Measurements from ENCODE around the gene TREH. TPM values are rescaled to one million over a fixed set of nuclear protein-coding genes. Genes with fewer than 3 reads are reported as not detected.

TREH gene
- total and polyA plus RNA-seq, 4 donors: 0.17 to 1.1 (median 0.19) TPM; not detected in 1

- Histone ChIP-seq H3K4me3 (no peak overlapping the region), H3K9ac (ENCODE audit: insufficient read depth in 1 of 2, low read length in 2 of 2) (no peak overlapping the region), H3K9me3 (ENCODE audit: control insufficient read depth in 4 of 4, insufficient read depth in 3 of 4, low read length in 3 of 4) (no peaks in the 10 kb centered on the region), H3K36me3 (ENCODE audit: control insufficient read depth in 4 of 4, insufficient read depth in 4 of 4, low read length in 4 of 4) (peaks cover 19 to 68% (median 48%) of the 10 kb centered on the region in 4 donors), H3K27ac (ENCODE audit: low read depth in 1 of 2, low read length in 1 of 2) (no peak overlapping the region), H3K27me3 (ENCODE audit: control insufficient read depth in 3 of 3, insufficient read depth in 3 of 3, low read length in 2 of 3) (no peaks in the 10 kb centered on the region), H3K4me1 (ENCODE audit: control insufficient read depth in 5 of 5, insufficient read depth in 5 of 5, low read length in 5 of 5) (no peaks in the 10 kb centered on the region)
- DNase-seq (no peak), ATAC-seq (ENCODE audit: insufficient read depth, low FRiP score) (no peak)
- no peak for TF ChIP-seq CTCF (IDR thresholded peaks at IDR 0.05; ENCODE audit: control extremely low read depth, extremely low read depth)
- 37 to 54% methylated on average over 4 of the region's 4 CpGs for WGBS, 2 donors
Observed at GRCh38 chr11:118652681-118653181, 26.7 kb downstream of the TREH start.

GRCh38 chr11:118651820-118652219 lies 27.6 kb downstream of the TREH start:
- H3K36me3 ChIP-seq (ENCODE audit: control insufficient read depth in 4 of 4, insufficient read depth in 4 of 4, low read length in 4 of 4): peaks cover 19 to 64% (median 48%) of the 10 kb centered on the region in 4 donors
- H3K4me1 ChIP-seq (ENCODE audit: control insufficient read depth in 5 of 5, insufficient read depth in 5 of 5, low read length in 5 of 5): no peaks in the 10 kb centered on the region
- DNase-seq: no peak
- no peak for ATAC-seq (ENCODE audit: insufficient read depth, low FRiP score)
- 83 to 88% methylated on average over 3 of the region's 3 CpGs for WGBS, 2 donors
- H3K4me3 ChIP-seq: no peak overlapping the region
- H3K27me3 ChIP-seq (ENCODE audit: control insufficient read depth in 3 of 3, insufficient read depth in 3 of 3, low read length in 2 of 3): no peaks in the 10 kb centered on the region
- no peak for TF ChIP-seq CTCF (IDR thresholded peaks at IDR 0.05; ENCODE audit: control extremely low read depth, extremely low read depth)
- H3K9me3 ChIP-seq (ENCODE audit: control insufficient read depth in 4 of 4, insufficient read depth in 3 of 4, low read length in 3 of 4): no peaks in the 10 kb centered on the region
- H3K27ac ChIP-seq (ENCODE audit: low read depth in 1 of 2, low read length in 1 of 2): no peak overlapping the region
- no peak overlapping the region for H3K9ac ChIP-seq (ENCODE audit: insufficient read depth in 1 of 2, low read length in 2 of 2)

- WGBS, 2 donors: 95 to 96% methylated on average over 8 of the region's 8 CpGs
- Histone ChIP-seq H3K4me1 (ENCODE audit: control insufficient read depth in 5 of 5, insufficient read depth in 5 of 5, low read length in 5 of 5) (no peaks in the 10 kb centered on the region), H3K9me3 (ENCODE audit: control insufficient read depth in 4 of 4, insufficient read depth in 3 of 4, low read length in 3 of 4) (no peaks in the 10 kb centered on the region), H3K9ac (ENCODE audit: insufficient read depth in 1 of 2, low read length in 2 of 2) (no peak overlapping the region), H3K36me3 (ENCODE audit: control insufficient read depth in 4 of 4, insufficient read depth in 4 of 4, low read length in 4 of 4) (peaks cover 19 to 62% (median 48%) of the 10 kb centered on the region in 4 donors), H3K4me3 (no peak overlapping the region), H3K27ac (ENCODE audit: low read depth in 1 of 2, low read length in 1 of 2) (no peak overlapping the region), H3K27me3 (ENCODE audit: control insufficient read depth in 3 of 3, insufficient read depth in 3 of 3, low read length in 2 of 3) (no peaks in the 10 kb centered on the region)
- ATAC-seq (ENCODE audit: insufficient read depth, low FRiP score) (no peak), DNase-seq (no peak)
- TF ChIP-seq CTCF (IDR thresholded peaks at IDR 0.05; ENCODE audit: control extremely low read depth, extremely low read depth): no peak
Observed at GRCh38 chr11:118650366-118650765, 29.1 kb downstream of the TREH start.

- H3K27me3 ChIP-seq (ENCODE audit: control insufficient read depth in 3 of 3, insufficient read depth in 3 of 3, low read length in 2 of 3): no peaks in the 10 kb centered on the region
- no peaks in the 10 kb centered on the region for H3K4me1 ChIP-seq (ENCODE audit: control insufficient read depth in 5 of 5, insufficient read depth in 5 of 5, low read length in 5 of 5)
- H3K4me3 ChIP-seq: no peak overlapping the region
- peaks cover 19 to 63% (median 49%) of the 10 kb centered on the region in 4 donors for H3K36me3 ChIP-seq (ENCODE audit: control insufficient read depth in 4 of 4, insufficient read depth in 4 of 4, low read length in 4 of 4)
- ATAC-seq (ENCODE audit: insufficient read depth, low FRiP score): no peak
- TF ChIP-seq CTCF (IDR thresholded peaks at IDR 0.05; ENCODE audit: control extremely low read depth, extremely low read depth): no peak
- no peaks in the 10 kb centered on the region for H3K9me3 ChIP-seq (ENCODE audit: control insufficient read depth in 4 of 4, insufficient read depth in 3 of 4, low read length in 3 of 4)
- DNase-seq: no peak
- H3K27ac ChIP-seq (ENCODE audit: low read depth in 1 of 2, low read length in 1 of 2): no peak overlapping the region
- no peak overlapping the region for H3K9ac ChIP-seq (ENCODE audit: insufficient read depth in 1 of 2, low read length in 2 of 2)
- 92 to 93% methylated on average over 10 of the region's 10 CpGs for WGBS, 2 donors
Observed at GRCh38 chr11:118649941-118650340, 29.5 kb downstream of the TREH start.

All from lung (tissue), 12 donors.